Activated effector memory CD4-positive, alpha-beta T cell treated with Interleukin-2 at 50 U/mL for 16 hours (primary cell): ENCODE data around the gene DAB2IP.

Experiments
- DNase-seq: peaks from one replicate; pipeline ENCODE4 v3.0.0-alpha.2; 2020

Gene DAB2IP

GRCh38 chr9:121667214-121667613 is 15.8 kb downstream of the DAB2IP start:
- DNase-seq, result no peak

- DNase-seq, result no peak
Measured at GRCh38 chr9:121667890-121668289, 16.5 kb downstream of the DAB2IP start.

GRCh38 chr9:121670431-121670830 is 19.0 kb downstream of the DAB2IP start:
- no peak for DNase-seq

GRCh38 chr9:121671612-121672155 is 20.2 kb downstream of the DAB2IP start:
- no peak for DNase-seq

- DNase-seq, result no peak
Measured at GRCh38 chr9:121672213-121672612, 20.8 kb downstream of the DAB2IP start.

- DNase-seq, result no peak
Measured at GRCh38 chr9:121672986-121673385, 21.6 kb downstream of the DAB2IP start.

- DNase-seq, result no peak
Measured at GRCh38 chr9:121673576-121673975, 22.1 kb downstream of the DAB2IP start.

- no peak for DNase-seq
Measured at GRCh38 chr9:121674017-121674416, 22.6 kb downstream of the DAB2IP start.

GRCh38 chr9:121674952-121675351 is 23.5 kb downstream of the DAB2IP start:
- no peak for DNase-seq

- DNase-seq, result no peak
Measured at GRCh38 chr9:121675381-121675780, 23.9 kb downstream of the DAB2IP start.

GRCh38 chr9:121675969-121676822 is 24.8 kb downstream of the DAB2IP start:
- DNase-seq, result no peak

GRCh38 chr9:121676926-121677325 is 25.5 kb downstream of the DAB2IP start:
- DNase-seq, result no peak

- no peak for DNase-seq
Measured at GRCh38 chr9:121678501-121679022, 27.1 kb downstream of the DAB2IP start.

GRCh38 chr9:121679901-121680635 is 28.6 kb downstream of the DAB2IP start:
- no peak for DNase-seq

GRCh38 chr9:121681404-121681803 is 30.0 kb downstream of the DAB2IP start:
- DNase-seq, result no peak

- DNase-seq, result no peak
Measured at GRCh38 chr9:121682201-121682600, 30.8 kb downstream of the DAB2IP start.

- no peak for DNase-seq
Measured at GRCh38 chr9:121682926-121683515, 31.6 kb downstream of the DAB2IP start.

- no peak for DNase-seq
Measured at GRCh38 chr9:121683652-121684051, 32.2 kb downstream of the DAB2IP start.

- DNase-seq, result no peak
Measured at GRCh38 chr9:121684381-121685145, 33.1 kb downstream of the DAB2IP start.

- DNase-seq, result no peak
Measured at GRCh38 chr9:121685146-121685794, 33.8 kb downstream of the DAB2IP start.

GRCh38 chr9:121685795-121686377 is 34.5 kb downstream of the DAB2IP start:
- no peak for DNase-seq
